PFSK-1 (cell line): ENCODE measurements around the gene CPT2.

Experiments
- FOXP2 ChIP-seq: optimal IDR thresholded peaks from 2 replicates; pipeline ENCODE3; 2011; ENCODE audit warnings: borderline replicate concordance, control low read depth, inconsistent platforms; ENCODE audit not compliant: insufficient read depth; ENCODE audit errors: extremely low read length, extremely low read depth
- POLR2AphosphoS5 ChIP-seq: IDR thresholded peaks from 2 replicates; pipeline ENCODE4 v1.6.1; 2012; ENCODE audit warnings: low read depth, mild to moderate bottlenecking, control low read depth, low read length, moderate library complexity
- REST ChIP-seq, 2 experiments: IDR thresholded peaks; 2 replicates each; pipeline versions ENCODE4 v1.6.1 to v1.8.0; 2011 to 2012; ENCODE audit warnings: low read depth in 2 of 2, low read length in 2 of 2, control low read depth in 1 of 2, inconsistent platforms in 1 of 2, mild to moderate bottlenecking in 1 of 2, moderate library complexity in 1 of 2; ENCODE audit not compliant: insufficient read depth in 1 of 2
- SIN3A ChIP-seq: IDR thresholded peaks from 2 replicates; pipeline ENCODE4 v1.6.1; 2012; ENCODE audit warnings: mild to moderate bottlenecking, low read length, moderate library complexity, borderline replicate concordance; ENCODE audit not compliant: insufficient read depth
- TAF1 ChIP-seq: IDR thresholded peaks from 2 replicates; pipeline ENCODE4 v1.6.1; 2012; ENCODE audit warnings: low read length, control low read depth, borderline replicate concordance; ENCODE audit not compliant: insufficient read depth

CPT2 gene

DNA sequence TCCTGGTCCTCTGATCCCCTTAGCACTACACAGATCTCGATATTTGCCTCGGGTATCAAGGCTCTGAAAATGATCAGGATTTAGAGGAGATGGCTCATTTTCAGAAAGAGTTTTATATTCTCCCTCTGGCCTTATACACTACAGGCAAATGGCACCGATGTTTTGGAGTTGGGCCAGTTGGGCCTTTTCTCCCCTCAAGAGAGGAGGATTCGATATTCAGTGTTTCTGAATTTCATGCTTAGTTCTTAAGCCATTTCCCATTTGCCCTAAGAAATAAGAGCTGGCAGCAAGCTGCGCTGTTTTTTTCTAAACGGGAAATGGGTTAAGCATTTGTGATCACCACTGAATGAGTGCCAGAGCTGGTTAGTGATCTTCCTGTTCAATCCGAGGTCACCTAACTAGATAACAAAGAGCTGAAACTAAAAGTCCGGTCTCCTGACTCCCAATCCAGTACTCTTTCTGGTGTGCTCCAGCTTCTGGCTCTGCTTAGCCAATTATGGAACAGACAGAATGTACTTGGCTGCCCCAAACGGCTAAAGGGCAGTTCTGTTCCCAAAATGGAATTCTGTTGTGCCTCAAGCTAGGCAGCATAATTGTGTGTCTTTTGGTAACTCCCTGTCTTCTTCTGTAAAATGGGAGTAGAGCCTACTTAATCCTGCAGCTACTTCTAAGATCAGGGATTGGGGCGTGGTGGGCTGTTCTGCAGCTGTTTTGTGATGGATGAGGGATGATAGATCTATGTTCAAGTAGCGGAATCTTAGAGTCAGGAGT, 1.2 kb upstream of the CPT2 start:
- TF ChIP-seq POLR2AphosphoS5 (no peak), TAF1 (no peak), REST (IDR thresholded peaks at IDR 0.05; ENCODE audit: insufficient read depth in 1 of 2, low read depth in 2 of 2, low read length in 2 of 2) (no peak), FOXP2 (no peak), SIN3A (no peak)

- TF ChIP-seq SIN3A: no peak
- no peak for TF ChIP-seq FOXP2
- TF ChIP-seq POLR2AphosphoS5: no peak
- no peak for TF ChIP-seq TAF1
- TF ChIP-seq REST (IDR thresholded peaks at IDR 0.05; ENCODE audit: insufficient read depth in 1 of 2, low read depth in 2 of 2, low read length in 2 of 2): no peak
Observed at GRCh38 chr1:53196017-53196484, 573 bp upstream of the CPT2 start.

DNA sequence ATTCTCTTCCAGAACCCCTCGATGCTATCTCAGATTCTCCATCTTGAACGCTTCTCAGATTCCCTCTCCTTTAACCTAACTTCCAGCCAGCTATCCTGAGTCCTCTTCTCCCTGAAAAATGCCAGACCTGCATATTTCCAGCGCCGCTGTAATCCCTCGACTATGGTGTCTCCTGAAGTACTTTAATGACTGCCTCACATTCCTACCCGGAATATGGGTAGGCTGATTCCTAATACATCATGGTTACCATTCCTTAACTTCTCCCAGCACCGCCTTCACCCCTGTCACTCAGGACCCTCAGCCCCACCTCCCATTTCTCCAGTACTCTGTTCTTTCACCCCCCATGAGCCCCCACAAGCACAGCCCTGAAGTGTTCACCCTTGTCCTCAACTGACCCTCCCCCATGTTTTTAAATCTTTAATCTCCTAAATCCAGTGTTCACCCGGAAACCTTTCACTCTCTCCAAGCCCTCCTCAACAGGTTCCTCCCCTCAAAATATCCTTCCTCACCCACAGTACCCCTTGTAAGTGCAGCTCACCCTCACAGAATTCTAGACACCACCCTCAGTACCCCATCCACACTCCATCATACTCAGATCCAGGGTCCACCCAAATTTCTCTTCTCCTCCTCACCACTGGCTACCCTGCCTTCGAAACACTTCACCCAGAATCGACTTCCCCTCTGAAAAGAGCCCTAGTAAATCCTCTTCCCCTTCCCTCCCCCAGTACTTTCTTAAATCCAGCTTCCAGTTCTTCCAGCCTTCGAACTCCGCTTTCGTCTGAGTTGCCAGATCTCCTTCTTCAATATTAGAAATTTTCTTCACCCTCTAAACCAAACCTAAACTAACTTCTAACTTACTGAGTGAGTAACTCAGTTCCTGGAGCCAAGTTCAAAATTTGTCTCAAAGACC, 922 bp downstream of the CPT2 start:
- TF ChIP-seq FOXP2: no peak
- TF ChIP-seq POLR2AphosphoS5: no peak; the same call in 1 of the 2 replicates
- TF ChIP-seq SIN3A: no peak
- TF ChIP-seq REST (IDR thresholded peaks at IDR 0.05; ENCODE audit: insufficient read depth in 1 of 2, low read depth in 2 of 2, low read length in 2 of 2): no peak
- no peak for TF ChIP-seq TAF1

DNA sequence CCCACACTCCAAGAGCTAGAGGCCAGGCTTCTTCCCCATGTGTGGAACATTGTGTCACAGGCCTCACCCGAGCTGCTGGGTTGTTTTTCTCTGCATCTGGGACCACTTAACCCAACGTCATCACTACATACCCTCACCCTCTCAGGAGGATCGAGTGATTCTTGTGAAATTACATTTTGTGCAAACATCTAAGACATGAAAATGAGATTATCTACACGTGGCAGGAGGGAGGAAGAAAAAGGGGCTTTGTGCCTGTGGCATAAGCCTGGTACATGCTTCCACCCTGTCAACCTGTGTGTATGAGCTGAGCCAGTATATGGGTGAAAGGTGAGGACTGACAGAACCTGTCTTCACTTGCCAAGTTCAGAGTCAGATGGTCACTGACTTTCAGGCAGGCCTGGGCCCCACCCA, 1.6 kb downstream of the CPT2 start:
- no peak for TF ChIP-seq TAF1
- TF ChIP-seq FOXP2: no peak

DNA sequence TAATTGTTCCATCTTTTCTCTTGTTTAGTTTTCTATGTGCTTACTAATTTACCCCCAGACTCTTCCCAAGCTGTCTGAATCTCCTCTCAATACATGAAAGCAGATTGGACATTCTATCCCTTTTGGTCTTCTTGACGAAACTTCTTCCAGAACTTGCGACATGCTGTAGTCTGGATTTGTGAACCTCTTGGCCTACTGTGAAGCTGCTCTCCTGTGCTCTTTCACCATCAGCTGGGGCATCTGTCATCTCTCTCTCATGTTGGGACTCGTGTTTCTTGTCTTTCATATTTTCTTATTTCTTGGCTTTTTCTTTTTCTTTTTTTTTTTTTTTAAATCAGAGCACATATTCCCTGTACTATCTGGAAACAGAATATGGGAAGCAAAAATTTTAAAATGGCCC, 6.8 kb downstream of the CPT2 start:
- TF ChIP-seq POLR2AphosphoS5: no peak
- no peak for TF ChIP-seq FOXP2
- no peak for TF ChIP-seq REST (IDR thresholded peaks at IDR 0.05; ENCODE audit: insufficient read depth in 1 of 2, low read depth in 2 of 2, low read length in 2 of 2)
- TF ChIP-seq TAF1: no peak
- no peak for TF ChIP-seq SIN3A
